Activated CD4-positive, alpha-beta memory T cell treated with anti-CD3 and anti-CD28 coated beads, Interleukin-2, amount 10 ng/mL, durations not matched to agents 7 days and 5 days (primary cell): Measurements from ENCODE around the gene ERC1. TPM values are rescaled to one million over a fixed set of nuclear protein-coding genes. Genes with fewer than 3 reads are reported as not detected.

ENCODE experiments used
- CTCF ChIA-PET: fragments of 350-600 bp; sonication (Branson Sonifier 250); formaldehyde crosslinking; loops from one replicate; lab custom pipeline; 2021; ENCODE audit warnings: antibody characterized with exemption, inconsistent platforms; lab: Charles Lee
- POLR2A ChIA-PET: fragments of 350-600 bp; sonication (Branson Sonifier 250); formaldehyde crosslinking; loops from one replicate; lab custom pipeline; 2021; ENCODE audit warnings: antibody characterized with exemption; lab: Charles Lee
- DNase-seq: peaks from one replicate; pipeline ENCODE4 v3.0.0-alpha.2; 2020
- H3K27ac Mint-ChIP-seq: one replicate; pipeline ENCODE4 v1.8.0; 2021; ENCODE audit warnings: mild to moderate bottlenecking, mixed read lengths
- H3K27me3 Mint-ChIP-seq: one replicate; pipeline ENCODE4 v1.8.0; 2021; ENCODE audit warnings: mixed read lengths
- H3K36me3 Mint-ChIP-seq: one replicate; pipeline ENCODE4 v1.8.0; 2021; ENCODE audit warnings: low read depth, mixed read lengths
- H3K4me1 Mint-ChIP-seq: one replicate; pipeline ENCODE4 v1.8.0; 2021; ENCODE audit warnings: mixed read lengths
- H3K4me3 Mint-ChIP-seq: one replicate; pipeline ENCODE4 v1.8.0; 2021; ENCODE audit warnings: mild to moderate bottlenecking, mixed read lengths
- H3K9me3 Mint-ChIP-seq: one replicate; pipeline ENCODE4 v1.8.0; 2021; ENCODE audit warnings: mixed read lengths
- total RNA-seq, 2 experiments: library from RNA; stranded (reverse); gene quantifications; one replicate each; pipeline ENCODE4 v1.2.3, GENCODE V29; 2021

Gene ERC1
- total RNA-seq, 2 experiments from 2014 or later: 33.5 to 37.9 TPM

DNA sequence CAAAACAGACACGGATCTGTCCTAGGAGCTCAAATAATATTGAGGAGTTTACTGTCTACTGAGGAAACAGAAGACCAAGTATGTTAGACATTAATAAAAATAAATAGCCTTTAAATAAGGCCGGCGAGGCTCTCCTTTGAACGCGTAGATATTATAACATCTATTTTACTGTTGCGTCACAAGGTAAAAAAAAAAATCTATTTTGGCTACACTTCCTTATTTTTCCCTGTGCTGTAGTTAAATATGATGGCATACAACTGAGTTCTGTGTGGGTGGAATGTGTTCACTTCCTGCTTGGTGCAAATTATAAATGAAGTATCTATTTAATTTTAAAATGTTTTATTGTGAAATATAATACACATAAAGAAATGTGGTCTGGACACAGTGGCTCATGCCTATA lies 24.3 kb upstream of the ERC1 start:
- no peak for DNase-seq
- Mint-ChIP-seq H3K4me1 (peaks cover 4% of the 10 kb centered on the region), H3K27me3 (no peaks in the 10 kb centered on the region), H3K27ac (no peak overlapping the region), H3K36me3 (no peaks in the 10 kb centered on the region), H3K9me3 (no peaks in the 10 kb centered on the region), H3K4me3 (no peak overlapping the region)
- ChIA-PET CTCF (interaction anchor here (0.7 kb wide), 1 partner anchor 550 kb away, joined by 3 read pairs; no protein-coding TSS in a partner anchor), POLR2A (no interaction called here)

DNA sequence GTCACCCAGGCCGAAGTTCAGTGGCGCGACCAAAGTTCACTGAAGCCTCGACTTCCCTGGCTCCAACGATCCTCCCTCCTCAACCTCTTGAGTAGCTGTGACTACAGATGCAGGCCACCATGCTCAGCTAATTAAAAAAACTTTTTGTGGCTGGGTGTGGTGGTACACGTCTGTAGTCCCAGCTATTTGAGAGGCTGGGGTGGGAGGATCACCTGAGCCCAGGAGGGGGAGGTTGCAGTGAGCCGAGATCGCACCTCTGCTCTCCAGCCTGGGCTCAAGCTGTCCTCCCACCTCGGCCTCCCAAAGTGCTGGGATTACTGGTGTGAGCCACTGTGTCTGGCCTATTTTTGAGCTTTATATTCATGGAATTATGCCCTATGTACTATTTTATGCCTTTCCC lies 23.4 kb upstream of the ERC1 start:
- no peak overlapping the region for H3K4me3 Mint-ChIP-seq
- no peaks in the 10 kb centered on the region for H3K9me3 Mint-ChIP-seq
- H3K27ac Mint-ChIP-seq: no peak overlapping the region
- ChIA-PET CTCF (no interaction called here), POLR2A (no interaction called here)
- H3K27me3 Mint-ChIP-seq: no peaks in the 10 kb centered on the region
- no peaks in the 10 kb centered on the region for H3K4me1 Mint-ChIP-seq
- no peaks in the 10 kb centered on the region for H3K36me3 Mint-ChIP-seq
- DNase-seq: no peak

DNA sequence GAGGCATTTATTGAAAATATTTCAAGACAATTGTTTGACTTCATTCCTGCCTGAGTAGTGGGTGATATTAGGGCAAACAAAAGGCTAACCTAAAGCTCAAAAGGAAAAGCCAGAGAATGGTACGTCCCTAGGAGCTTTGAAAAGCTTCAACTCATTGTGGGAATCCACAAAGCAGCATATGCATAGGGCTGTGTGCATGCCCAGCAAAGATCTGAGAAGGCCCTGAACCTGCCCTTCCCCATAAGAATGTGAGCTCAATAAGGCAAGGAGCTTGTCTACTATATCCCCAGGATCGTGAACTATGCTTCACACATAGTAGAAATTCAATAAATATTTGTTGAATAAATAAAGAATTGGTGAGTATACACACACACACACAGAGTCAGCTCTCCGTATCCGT lies 22.5 kb upstream of the ERC1 start:
- CTCF ChIA-PET: interaction anchor here (1.3 to 1.5 kb wide), 2 partner anchors 15 to 124 kb away, joined by 3 to 6 read pairs; no protein-coding TSS in a partner anchor
- no peak overlapping the region for H3K27ac Mint-ChIP-seq

DNA sequence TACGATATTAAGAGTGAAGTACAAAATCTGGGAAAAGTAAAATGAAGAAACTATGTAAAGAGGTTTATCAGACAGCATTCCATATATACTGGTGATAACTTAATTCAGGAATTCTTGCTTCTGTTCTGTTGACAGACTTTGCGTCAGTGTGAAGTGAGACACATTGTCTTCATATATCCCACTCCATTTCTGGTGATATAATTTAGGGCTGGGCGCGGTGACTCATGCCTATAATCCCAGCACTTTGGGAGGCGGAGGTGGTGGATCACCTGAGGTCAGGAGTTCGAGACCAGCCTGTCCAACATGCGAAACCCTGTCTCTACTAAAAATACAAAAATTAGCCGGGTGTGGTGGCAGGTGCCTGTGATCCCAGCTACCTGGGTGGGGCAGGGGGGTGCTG lies 21.2 kb upstream of the ERC1 start:
- H3K4me3 Mint-ChIP-seq: no peak overlapping the region
- no peaks in the 10 kb centered on the region for H3K36me3 Mint-ChIP-seq
- no peak for DNase-seq
- no peaks in the 10 kb centered on the region for H3K27me3 Mint-ChIP-seq
- no peak overlapping the region for H3K27ac Mint-ChIP-seq
- ChIA-PET CTCF (no interaction called here), POLR2A (no interaction called here)
- no peaks in the 10 kb centered on the region for H3K9me3 Mint-ChIP-seq
- H3K4me1 Mint-ChIP-seq: no peaks in the 10 kb centered on the region

More for the DNA sequence above, 22.5 kb upstream of the ERC1 start:
- no peaks in the 10 kb centered on the region for H3K36me3 Mint-ChIP-seq
- DNase-seq: no peak
- POLR2A ChIA-PET: no interaction called here
- H3K4me1 Mint-ChIP-seq: no peaks in the 10 kb centered on the region
- no peak overlapping the region for H3K4me3 Mint-ChIP-seq
- H3K9me3 Mint-ChIP-seq: no peaks in the 10 kb centered on the region
- H3K27me3 Mint-ChIP-seq: no peaks in the 10 kb centered on the region

DNA sequence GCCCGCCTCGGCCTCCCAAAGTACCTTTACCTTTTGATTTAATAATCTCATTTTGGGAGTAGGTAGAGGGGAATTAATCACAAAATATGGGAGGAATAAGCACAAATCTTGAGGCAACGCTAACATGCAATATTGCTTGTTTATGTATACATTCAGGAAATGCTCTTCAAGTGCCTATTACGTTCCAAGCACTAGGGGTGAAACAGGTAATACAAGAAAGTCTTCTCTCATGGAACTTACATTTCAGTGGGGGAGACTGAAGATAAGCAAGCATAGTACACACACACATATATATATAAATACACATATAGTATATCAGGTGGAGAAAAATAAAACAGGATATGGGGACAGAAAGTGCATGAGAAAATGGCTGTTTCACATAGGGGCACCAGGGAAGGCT lies 19.0 kb upstream of the ERC1 start:
- CTCF ChIA-PET: interaction anchor here (0.5 kb wide), 1 partner anchor 666 kb away, joined by 5 read pairs; no protein-coding TSS in a partner anchor
- H3K4me3 Mint-ChIP-seq: no peak overlapping the region
- H3K36me3 Mint-ChIP-seq: no peaks in the 10 kb centered on the region

DNA sequence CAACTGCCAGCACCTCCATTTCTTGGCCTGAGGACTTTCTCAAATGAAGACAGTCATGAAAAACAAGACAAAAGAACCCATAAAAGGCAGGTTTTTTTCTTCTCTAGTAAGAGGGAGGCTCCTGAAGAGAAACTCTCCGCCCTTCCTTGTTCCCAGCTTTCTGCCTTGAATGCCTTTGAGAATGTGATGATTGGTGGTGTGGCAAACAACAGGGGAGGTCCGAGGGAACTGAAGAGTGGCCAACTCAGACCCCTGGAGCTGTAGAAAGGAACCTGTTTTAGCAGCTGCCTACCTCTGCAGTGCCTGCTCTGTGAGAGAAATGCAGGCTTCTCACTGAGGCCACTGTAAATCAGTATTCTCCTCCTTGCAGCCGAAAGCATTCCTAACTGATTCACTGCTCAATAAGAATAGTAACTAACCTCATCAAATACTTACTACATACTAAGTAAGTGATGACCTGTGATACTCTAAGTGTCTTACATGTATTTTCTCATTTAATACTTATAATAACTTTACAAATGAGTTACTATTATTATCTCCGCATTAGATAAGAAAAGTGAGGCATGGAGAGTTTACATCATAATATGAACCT lies 16.7 kb upstream of the ERC1 start:
- H3K36me3 Mint-ChIP-seq: no peaks in the 10 kb centered on the region
- H3K4me1 Mint-ChIP-seq: no peaks in the 10 kb centered on the region
- H3K27ac Mint-ChIP-seq: no peak overlapping the region
- POLR2A ChIA-PET: no interaction called here
- H3K4me3 Mint-ChIP-seq: no peak overlapping the region
- no peaks in the 10 kb centered on the region for H3K27me3 Mint-ChIP-seq
- no peaks in the 10 kb centered on the region for H3K9me3 Mint-ChIP-seq
- no peak for DNase-seq
- CTCF ChIA-PET: no interaction called here

More for the DNA sequence above, 19.0 kb upstream of the ERC1 start:
- Mint-ChIP-seq H3K27ac (no peak overlapping the region), H3K4me1 (no peaks in the 10 kb centered on the region), H3K27me3 (no peaks in the 10 kb centered on the region), H3K9me3 (no peaks in the 10 kb centered on the region)
- POLR2A ChIA-PET: no interaction called here
- DNase-seq: no peak

DNA sequence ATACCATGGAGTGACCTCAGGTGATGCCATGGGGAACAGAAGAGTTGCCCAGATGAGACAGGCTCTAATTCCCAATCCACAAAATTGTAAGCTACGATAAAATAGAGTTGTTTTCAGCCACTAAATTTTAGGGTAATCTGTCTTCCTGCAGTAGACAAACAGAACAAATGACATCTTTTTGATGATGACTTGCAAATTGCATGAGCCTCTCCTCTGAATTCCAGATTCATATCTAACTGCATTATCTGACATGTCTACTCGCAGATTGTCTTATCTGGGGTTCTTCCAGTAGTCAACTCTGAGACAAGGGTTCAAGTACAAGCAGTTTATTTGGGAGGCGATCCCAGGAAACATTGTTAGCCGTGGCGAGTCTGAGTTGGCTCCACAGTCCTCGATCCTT lies 14.4 kb upstream of the ERC1 start:
- peaks cover 10% of the 10 kb centered on the region for H3K4me1 Mint-ChIP-seq
- no peak overlapping the region for H3K27ac Mint-ChIP-seq
- no peaks in the 10 kb centered on the region for H3K27me3 Mint-ChIP-seq
- H3K9me3 Mint-ChIP-seq: no peaks in the 10 kb centered on the region
- POLR2A ChIA-PET: no interaction called here
- CTCF ChIA-PET: no interaction called here
- H3K36me3 Mint-ChIP-seq: no peaks in the 10 kb centered on the region
- H3K4me3 Mint-ChIP-seq: no peak overlapping the region
- DNase-seq: no peak

DNA sequence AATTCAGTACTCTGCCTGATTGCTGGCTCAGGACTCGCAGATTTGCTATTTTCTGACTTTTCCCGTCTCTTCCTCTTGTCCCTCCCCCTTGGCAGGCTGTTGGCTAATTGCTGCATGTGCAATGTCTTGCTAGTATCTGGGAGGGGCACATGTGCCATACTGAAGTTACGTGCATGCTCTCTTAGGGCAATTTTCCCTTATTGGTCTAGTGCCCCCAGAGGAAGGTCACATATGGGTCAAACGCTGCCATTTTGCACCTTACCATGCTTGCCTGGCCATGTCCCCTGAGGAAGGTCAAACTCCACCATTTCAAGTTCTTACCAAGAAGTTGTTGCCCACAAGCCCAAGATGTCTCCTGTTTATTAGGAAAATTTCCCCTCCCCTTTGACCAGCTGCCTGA lies 13.9 kb upstream of the ERC1 start:
- POLR2A ChIA-PET: no interaction called here
- no peak overlapping the region for H3K27ac Mint-ChIP-seq
- DNase-seq: no peak

DNA sequence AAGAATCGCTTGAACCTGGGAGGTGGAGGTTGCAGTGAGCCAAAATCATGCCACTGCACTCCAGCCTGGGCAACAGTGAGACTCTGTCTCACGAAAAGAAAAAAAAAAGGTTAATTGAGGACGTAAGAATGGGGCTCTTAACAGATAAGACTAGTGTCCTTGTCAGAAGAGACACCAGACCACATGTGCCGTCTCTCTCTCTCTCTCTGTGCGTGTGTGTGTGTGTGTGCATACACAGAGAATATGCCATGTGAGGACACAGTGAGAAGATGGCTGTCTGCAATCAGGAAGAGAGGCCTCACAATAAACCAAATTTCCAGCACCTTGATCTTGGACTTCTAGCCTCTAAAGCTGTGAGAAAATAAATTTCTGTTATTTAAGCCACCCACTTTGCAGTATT lies 11.7 kb upstream of the ERC1 start:
- H3K36me3 Mint-ChIP-seq: no peaks in the 10 kb centered on the region
- CTCF ChIA-PET: no interaction called here

More for the DNA sequence above, 13.9 kb upstream of the ERC1 start:
- no peaks in the 10 kb centered on the region for H3K27me3 Mint-ChIP-seq
- no peak overlapping the region for H3K4me3 Mint-ChIP-seq
- H3K36me3 Mint-ChIP-seq: no peaks in the 10 kb centered on the region
- peaks cover 11% of the 10 kb centered on the region for H3K4me1 Mint-ChIP-seq
- no peaks in the 10 kb centered on the region for H3K9me3 Mint-ChIP-seq
- CTCF ChIA-PET: no interaction called here

DNA sequence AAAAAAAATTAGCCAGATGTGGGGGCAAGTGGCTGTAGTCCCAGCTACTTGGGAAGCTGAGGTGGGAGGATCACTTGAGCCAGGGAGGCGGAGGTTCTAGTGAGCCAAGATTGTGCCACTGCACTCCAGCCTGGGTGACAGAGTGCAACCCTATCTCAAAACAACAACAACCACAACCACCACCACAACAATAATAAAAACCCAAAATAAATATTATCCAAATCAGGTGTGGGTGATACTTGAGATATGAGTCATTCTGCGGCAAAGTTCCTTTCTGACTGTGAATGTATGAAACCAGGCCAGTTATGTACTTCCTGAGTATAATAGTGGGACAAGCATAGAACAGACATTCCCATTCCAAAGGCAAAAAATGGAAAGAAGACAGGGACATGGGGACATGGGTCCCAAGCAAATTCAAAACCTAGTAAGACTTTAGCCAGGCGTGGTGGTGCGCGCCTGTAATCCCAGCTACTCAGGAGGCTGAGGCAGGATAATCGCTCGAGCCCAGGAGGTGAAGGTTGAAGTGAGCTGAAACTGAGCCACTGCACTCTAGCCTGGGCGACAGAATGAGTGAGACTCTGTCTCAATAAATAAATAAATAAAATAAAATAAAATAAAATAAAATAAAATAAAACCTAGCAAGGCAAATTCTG lies 9.7 kb upstream of the ERC1 start:
- ChIA-PET POLR2A (interaction anchor here (1.5 kb wide), 1 partner anchor 10 kb away, joined by 4 read pairs; the partner anchor contains the start of gene ERC1), CTCF (interaction anchor here (1.1 kb wide), 1 partner anchor 11 kb away, joined by 3 read pairs; no protein-coding TSS in a partner anchor)
- Mint-ChIP-seq H3K4me1 (peaks cover 13% of the 10 kb centered on the region), H3K4me3 (no peak overlapping the region), H3K9me3 (no peaks in the 10 kb centered on the region), H3K27ac (no peak overlapping the region), H3K36me3 (no peaks in the 10 kb centered on the region), H3K27me3 (no peaks in the 10 kb centered on the region)
- no peak for DNase-seq

More for the DNA sequence above, 11.7 kb upstream of the ERC1 start:
- H3K4me1 Mint-ChIP-seq: peaks cover 13% of the 10 kb centered on the region
- H3K9me3 Mint-ChIP-seq: no peaks in the 10 kb centered on the region
- no peak overlapping the region for H3K4me3 Mint-ChIP-seq
- H3K27me3 Mint-ChIP-seq: no peaks in the 10 kb centered on the region
- no peak overlapping the region for H3K27ac Mint-ChIP-seq
- no peak for DNase-seq
- POLR2A ChIA-PET: no interaction called here

DNA sequence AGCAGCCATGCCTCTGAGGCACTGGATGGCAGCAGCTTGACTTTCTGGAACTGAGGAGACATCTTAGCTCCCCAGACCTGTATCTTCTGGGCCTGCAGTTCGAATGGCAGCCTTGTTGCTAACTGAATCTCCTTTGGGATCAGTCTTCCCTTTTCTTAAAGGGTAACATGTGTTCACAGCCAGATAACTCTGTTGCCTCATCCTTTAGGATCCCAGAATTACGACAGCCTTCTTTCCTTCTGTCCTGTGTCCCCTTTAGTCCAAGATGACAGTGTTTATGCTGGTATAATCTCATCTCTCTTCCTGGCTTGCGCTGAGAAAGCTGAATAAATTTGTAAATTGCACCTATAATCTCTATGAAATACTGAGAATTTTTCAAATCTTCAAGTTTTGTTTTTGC lies 9.1 kb upstream of the ERC1 start:
- Mint-ChIP-seq H3K36me3 (no peaks in the 10 kb centered on the region), H3K4me3 (no peak overlapping the region), H3K27ac (no peak overlapping the region), H3K4me1 (peaks cover 13% of the 10 kb centered on the region), H3K9me3 (no peaks in the 10 kb centered on the region), H3K27me3 (no peaks in the 10 kb centered on the region)
- no peak for DNase-seq
- POLR2A ChIA-PET: no interaction called here
- CTCF ChIA-PET: interaction anchor here (0.7 kb wide), 1 partner anchor 38 kb away, joined by 5 read pairs; no protein-coding TSS in a partner anchor

DNA sequence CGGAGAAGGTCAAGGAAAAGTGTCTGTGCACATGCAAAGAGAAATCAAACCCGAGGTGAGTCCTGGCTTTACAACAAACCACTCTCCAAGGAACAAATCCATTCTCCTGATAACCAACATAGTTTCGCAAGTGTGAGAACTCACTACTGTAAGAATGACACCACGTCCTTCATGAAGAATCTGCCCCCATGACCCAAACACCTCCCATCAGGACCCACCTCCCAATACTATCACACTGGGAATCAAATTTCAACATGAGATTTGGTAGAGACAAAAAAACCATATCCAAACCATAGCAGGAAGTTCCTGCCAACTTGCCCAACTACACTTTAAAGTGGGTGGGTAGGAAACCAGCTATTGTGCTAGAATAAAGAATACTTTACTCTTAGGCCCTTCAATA lies 2.4 kb upstream of the ERC1 start:
- no peak overlapping the region for H3K27ac Mint-ChIP-seq

DNA sequence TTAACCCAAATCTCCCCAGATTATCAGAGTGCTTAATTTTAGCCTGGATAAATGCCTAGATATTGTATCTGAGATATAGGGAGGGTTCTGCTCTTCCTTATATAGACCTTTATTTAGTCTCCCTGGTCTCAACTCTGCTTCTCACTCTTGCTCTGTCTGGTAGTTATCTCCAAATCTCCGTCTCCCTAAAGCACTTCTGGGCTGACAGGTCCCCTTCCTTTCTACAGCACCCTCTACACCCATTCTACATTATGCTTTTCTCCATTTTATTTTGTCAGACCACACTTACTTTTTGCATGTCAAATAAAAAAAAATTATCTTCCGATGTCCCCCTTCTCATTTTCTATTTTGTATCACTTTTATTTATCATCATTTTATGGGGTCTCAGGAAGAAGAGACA lies 2.0 kb upstream of the ERC1 start:
- Mint-ChIP-seq H3K9me3 (no peaks in the 10 kb centered on the region), H3K27ac (no peak overlapping the region), H3K4me1 (peaks cover 34% of the 10 kb centered on the region), H3K27me3 (peaks cover 5% of the 10 kb centered on the region), H3K4me3 (no peak overlapping the region), H3K36me3 (peaks cover 4% of the 10 kb centered on the region)
- no peak for DNase-seq
- POLR2A ChIA-PET: interaction anchor here (3.7 kb wide), 1 partner anchor 40 kb away, joined by 28 read pairs; the partner anchor contains the start of gene RAD52
- CTCF ChIA-PET: no interaction called here

More for the DNA sequence above, 2.4 kb upstream of the ERC1 start:
- no peaks in the 10 kb centered on the region for H3K9me3 Mint-ChIP-seq
- ChIA-PET POLR2A (no interaction called here), CTCF (no interaction called here)
- H3K4me3 Mint-ChIP-seq: no peak overlapping the region
- peaks cover 5% of the 10 kb centered on the region for H3K27me3 Mint-ChIP-seq
- no peak for DNase-seq
- peaks cover 4% of the 10 kb centered on the region for H3K36me3 Mint-ChIP-seq
- peaks cover 34% of the 10 kb centered on the region for H3K4me1 Mint-ChIP-seq
